A673 (cell line): ENCODE measurements around the gene COMMD10. TPM values are rescaled to one million over a fixed set of nuclear protein-coding genes. Genes with fewer than 3 reads are reported as not detected.

Experiments used
- BruUV-seq: library from RNA; stranded (reverse); fragments of 400-500 nt; replicated peaks from 2 replicates; lab custom pipeline; 2021; lab: Mats Ljungman, UMichigan
- CTCF ChIA-PET: fragments of 300-600 bp; sonication (Branson Sonifier 250); formaldehyde crosslinking; loops from one replicate; lab custom pipeline; 2022; ENCODE audit warnings: antibody characterized with exemption; lab: Charles Lee
- POLR2A ChIA-PET: fragments of 300-600 bp; sonication (Branson Sonifier 250); formaldehyde crosslinking; loops from one replicate; lab custom pipeline; 2022; ENCODE audit warnings: antibody characterized with exemption; ENCODE audit not compliant: low non-redundant PET; lab: Charles Lee
- DNase-seq: peaks from one replicate; pipeline ENCODE4 v3.0.0-alpha.2; 2015; ENCODE audit warnings: low spot score
- H3K27ac ChIP-seq: fragments of 200-600 bp; sonication (generic); 2 replicates; pipeline ENCODE4 v1.5.1; 2016; ENCODE audit warnings: mixed run types, low read depth, mild to moderate bottlenecking, mixed read lengths, antibody characterized with exemption, low read length; ENCODE audit not compliant: poor library complexity, severe bottlenecking
- H3K27me3 ChIP-seq: fragments of 200-600 bp; sonication (generic); replicated peaks from 2 replicates; pipeline ENCODE4 v1.6.1; 2017; ENCODE audit warnings: mixed run types, low read depth, mild to moderate bottlenecking, mixed read lengths, antibody characterized with exemption, low read length; ENCODE audit not compliant: insufficient read depth, poor library complexity
- H3K36me3 ChIP-seq: fragments of 200-600 bp; sonication (generic); 2 replicates; pipeline ENCODE4 v1.6.1; 2016; ENCODE audit warnings: mixed run types, mild to moderate bottlenecking, mixed read lengths, antibody characterized with exemption, low read length; ENCODE audit not compliant: insufficient read depth, poor library complexity, severe bottlenecking
- H3K4me1 ChIP-seq: fragments of 200-600 bp; sonication (generic); 2 replicates; pipeline ENCODE4 v1.6.1; 2017; ENCODE audit warnings: mixed run types, mild to moderate bottlenecking, mixed read lengths, antibody characterized with exemption, low read length; ENCODE audit not compliant: insufficient read depth, poor library complexity, severe bottlenecking
- H3K4me3 ChIP-seq: fragments of 200-600 bp; sonication (generic); 2 replicates; pipeline ENCODE4 v1.5.1; 2016; ENCODE audit warnings: low read depth, mixed run types, mild to moderate bottlenecking, mixed read lengths, low read length; ENCODE audit not compliant: poor library complexity, severe bottlenecking
- H3K9me3 ChIP-seq: fragments of 200-600 bp; sonication (generic); 2 replicates; pipeline ENCODE4 v1.6.1; 2016; ENCODE audit warnings: mixed run types, low read depth, mild to moderate bottlenecking, mixed read lengths, antibody characterized with exemption, low read length; ENCODE audit not compliant: poor library complexity, severe bottlenecking
- EZH2 ChIP-seq: fragments of 200-600 bp; sonication (generic); IDR thresholded peaks from 2 replicates; pipeline ENCODE4 v1.6.1; 2017; ENCODE audit warnings: borderline replicate concordance, low read depth, mild to moderate bottlenecking, mixed read lengths, antibody characterized with exemption, low read length; ENCODE audit not compliant: poor library complexity, severe bottlenecking
- intact Hi-C: fragments of 100-400 bp; cut with micrococcal nuclease; formaldehyde crosslinking; loops from one replicate; pipeline ENCODE4 v1.10.0; 2022; ENCODE audit not compliant: unreplicated experiment
- total RNA-seq: library from RNA; stranded (reverse); gene quantifications from 2 replicates; pipeline ENCODE4 v1.2.3, GENCODE V29; 2021
- TF ChIP-seq, protein P1 (sequence below): fragments of 300-800, 200-600 bp; sonication (generic); conservative IDR thresholded peaks from 2 replicates; pipeline ENCODE4 v1.5.1; 2017; ENCODE audit warnings: low read depth, mild to moderate bottlenecking, antibody characterized with exemption, low read length, moderate library complexity, mixed read lengths

The COMMD10 gene
- total RNA-seq, 1 experiment from 2014 or later: 36.5 TPM

DNA sequence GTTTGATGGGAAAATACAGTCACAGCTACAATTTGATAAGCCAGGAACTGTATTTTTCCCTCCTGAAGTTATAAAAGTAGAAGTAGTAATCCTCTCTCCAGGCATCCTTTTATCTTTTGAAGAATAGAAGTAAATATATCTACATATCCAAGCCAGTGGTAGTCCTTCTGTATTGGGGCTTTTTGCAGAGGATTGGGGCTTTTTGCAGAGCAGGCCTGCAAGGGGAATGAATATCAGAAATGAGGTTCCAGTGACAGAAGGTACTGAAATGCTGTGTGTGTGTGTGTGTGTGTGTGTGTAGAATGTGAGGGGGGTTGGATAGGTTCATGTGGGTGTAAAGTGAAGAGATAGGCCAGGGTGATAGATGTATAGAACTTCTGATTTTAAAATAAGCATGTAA is 127.4 kb downstream of the COMMD10 start:
- H3K9me3 ChIP-seq: no peaks in the 10 kb centered on the region
- POLR2A ChIA-PET: no interaction called here
- no peaks in the 10 kb centered on the region for H3K36me3 ChIP-seq
- no peaks in the 10 kb centered on the region for H3K4me1 ChIP-seq
- TF ChIP-seq, protein P1, sequence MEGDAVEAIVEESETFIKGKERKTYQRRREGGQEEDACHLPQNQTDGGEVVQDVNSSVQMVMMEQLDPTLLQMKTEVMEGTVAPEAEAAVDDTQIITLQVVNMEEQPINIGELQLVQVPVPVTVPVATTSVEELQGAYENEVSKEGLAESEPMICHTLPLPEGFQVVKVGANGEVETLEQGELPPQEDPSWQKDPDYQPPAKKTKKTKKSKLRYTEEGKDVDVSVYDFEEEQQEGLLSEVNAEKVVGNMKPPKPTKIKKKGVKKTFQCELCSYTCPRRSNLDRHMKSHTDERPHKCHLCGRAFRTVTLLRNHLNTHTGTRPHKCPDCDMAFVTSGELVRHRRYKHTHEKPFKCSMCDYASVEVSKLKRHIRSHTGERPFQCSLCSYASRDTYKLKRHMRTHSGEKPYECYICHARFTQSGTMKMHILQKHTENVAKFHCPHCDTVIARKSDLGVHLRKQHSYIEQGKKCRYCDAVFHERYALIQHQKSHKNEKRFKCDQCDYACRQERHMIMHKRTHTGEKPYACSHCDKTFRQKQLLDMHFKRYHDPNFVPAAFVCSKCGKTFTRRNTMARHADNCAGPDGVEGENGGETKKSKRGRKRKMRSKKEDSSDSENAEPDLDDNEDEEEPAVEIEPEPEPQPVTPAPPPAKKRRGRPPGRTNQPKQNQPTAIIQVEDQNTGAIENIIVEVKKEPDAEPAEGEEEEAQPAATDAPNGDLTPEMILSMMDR: no peak
- no peak for TF ChIP-seq EZH2
- BruUV-seq: no TSS peak
- intact Hi-C loops: no loop called here
- H3K27ac ChIP-seq: no peak overlapping the region
- H3K27me3 ChIP-seq: no peaks in the 10 kb centered on the region
- no peak for DNase-seq
- H3K4me3 ChIP-seq: no peak overlapping the region
- CTCF ChIA-PET: no interaction called here

DNA sequence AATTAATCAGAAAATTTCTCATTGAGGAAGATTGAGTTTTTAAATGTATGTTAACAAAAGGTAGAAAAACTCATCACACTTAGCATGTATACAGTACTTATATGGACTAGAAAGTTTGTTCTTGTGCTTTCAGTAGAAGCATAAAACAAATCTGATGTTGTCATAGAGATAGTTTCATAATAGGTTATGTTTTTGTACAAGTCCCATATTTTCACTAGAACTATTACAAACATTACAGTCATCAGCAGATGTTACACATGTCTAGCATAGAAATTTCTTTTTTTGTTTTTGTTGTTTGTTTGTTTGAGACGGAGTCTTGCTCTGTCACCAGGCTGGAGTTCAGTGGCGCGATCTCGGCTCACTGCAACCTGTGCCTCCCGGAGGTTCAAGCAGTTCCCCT is 131.4 kb downstream of the COMMD10 start:
- Histone ChIP-seq H3K27ac (no peak overlapping the region), H3K4me3 (no peak overlapping the region), H3K36me3 (no peaks in the 10 kb centered on the region), H3K27me3 (no peaks in the 10 kb centered on the region), H3K9me3 (no peaks in the 10 kb centered on the region), H3K4me1 (no peaks in the 10 kb centered on the region)
- DNase-seq: no peak
- CTCF ChIA-PET: no interaction called here
- no peak for TF ChIP-seq EZH2
- TF ChIP-seq, protein P1: no peak
- intact Hi-C loops: no loop called here
- BruUV-seq: no TSS peak
- POLR2A ChIA-PET: no interaction called here

DNA sequence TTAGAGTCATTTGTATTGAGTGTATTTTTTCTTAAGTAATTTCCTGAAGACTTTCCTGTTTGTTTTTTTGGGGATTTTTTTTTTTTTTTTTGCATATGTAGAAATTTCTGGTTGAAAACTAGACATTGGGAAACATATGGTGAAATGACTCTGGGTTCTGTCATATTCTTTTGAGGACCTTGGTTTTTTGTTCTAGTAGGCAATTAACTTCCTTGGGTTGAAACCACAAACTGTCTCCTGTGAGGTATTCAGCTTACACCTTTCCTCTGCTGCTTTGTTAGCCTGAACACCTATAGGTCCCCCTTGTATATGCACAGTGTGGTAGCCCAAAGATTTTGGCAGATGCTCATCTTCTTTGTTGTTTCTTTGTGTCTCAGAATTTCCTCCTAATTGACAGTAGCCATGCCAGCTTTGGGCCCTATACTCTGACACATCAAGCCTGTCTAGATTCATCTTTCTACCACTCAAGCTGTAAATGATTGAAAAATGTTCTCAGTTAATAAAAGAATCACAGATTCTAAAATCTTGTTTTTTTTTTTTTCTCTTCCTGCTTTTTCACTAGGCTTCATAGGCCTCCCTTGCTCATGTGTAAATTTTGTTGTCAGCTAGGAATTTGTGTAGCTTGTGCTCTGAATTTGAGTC is 140.6 kb downstream of the COMMD10 start:
- no TSS peak for BruUV-seq
- no peaks in the 10 kb centered on the region for H3K36me3 ChIP-seq
- CTCF ChIA-PET: no interaction called here

More for the DNA sequence above, 140.6 kb downstream of the COMMD10 start:
- Histone ChIP-seq H3K4me1 (no peaks in the 10 kb centered on the region), H3K4me3 (no peak overlapping the region), H3K27me3 (no peaks in the 10 kb centered on the region), H3K9me3 (no peaks in the 10 kb centered on the region), H3K27ac (no peak overlapping the region)
- intact Hi-C loops: no loop called here
- TF ChIP-seq, protein P1: no peak
- no peak for TF ChIP-seq EZH2
- DNase-seq: no peak
- POLR2A ChIA-PET: no interaction called here
